Measurements from ENCODE around the gene HS3ST3B1.
A peak's percentile ranks its signal among the peaks of the same experiment; 100 is the strongest.

The HS3ST3B1 gene

DNA sequence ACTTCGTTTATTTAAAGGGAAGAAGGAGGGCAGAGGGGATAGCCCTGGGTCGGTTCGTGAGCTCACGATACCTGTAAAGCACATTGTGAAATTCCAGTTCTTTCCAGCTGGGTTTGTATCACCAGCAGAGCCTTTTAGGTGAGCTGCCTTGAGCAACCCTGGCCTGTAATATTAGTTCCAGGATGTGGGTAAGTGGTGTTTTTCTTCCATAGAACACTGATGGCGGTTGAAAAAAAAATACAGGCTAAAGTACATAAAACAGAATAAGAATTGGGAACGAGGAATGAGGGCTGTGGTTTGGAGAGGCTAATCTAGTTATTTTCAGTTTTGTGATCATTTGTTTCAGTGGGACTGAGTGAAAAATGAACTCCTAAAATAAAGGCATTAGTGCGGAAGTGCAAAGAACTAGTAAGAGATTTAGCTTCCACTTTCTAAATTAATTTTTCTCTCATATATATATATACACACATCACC, 20.6 kb downstream of the HS3ST3B1 start:
- no peak for DNase-seq (ENCODE audit: low read depth)

DNA sequence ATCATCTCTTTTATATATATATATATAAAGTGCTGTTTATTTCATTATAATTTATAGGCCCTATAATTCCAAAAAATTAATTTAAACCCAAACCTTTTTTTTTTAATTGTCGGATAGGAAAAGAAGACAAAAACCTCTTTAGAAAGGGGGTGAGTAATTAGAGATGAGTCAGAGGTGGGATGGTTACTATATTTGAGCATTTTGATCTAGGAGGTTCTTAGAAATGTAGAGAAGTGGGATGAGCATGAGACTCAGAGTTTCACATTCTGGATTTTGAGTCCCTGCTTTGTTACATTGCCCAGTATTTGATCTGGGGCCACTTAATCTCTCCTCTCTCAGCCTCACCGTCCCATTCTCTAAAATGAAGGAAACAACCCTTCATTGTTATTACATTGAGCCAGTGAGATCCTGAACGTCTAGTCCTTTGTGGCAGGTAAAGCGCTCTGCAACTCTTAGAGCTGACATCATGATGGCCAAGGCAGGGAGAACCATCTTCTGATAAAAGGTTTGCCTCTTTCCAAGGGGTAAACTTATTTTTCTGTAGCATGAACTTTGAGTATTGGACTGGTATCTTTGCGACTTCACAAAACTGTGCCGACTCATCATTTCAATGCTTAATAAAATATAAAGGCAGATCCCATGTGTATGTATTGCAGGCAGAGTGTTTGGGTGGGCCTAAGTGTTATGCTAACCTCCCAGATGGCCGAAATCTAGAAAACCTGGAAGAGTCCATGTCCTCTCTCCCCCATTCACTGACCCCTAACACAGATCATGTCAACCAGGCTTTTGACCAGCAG, 21.3 kb downstream of the HS3ST3B1 start:
- DNase-seq (ENCODE audit: low read depth), result no peak

DNA sequence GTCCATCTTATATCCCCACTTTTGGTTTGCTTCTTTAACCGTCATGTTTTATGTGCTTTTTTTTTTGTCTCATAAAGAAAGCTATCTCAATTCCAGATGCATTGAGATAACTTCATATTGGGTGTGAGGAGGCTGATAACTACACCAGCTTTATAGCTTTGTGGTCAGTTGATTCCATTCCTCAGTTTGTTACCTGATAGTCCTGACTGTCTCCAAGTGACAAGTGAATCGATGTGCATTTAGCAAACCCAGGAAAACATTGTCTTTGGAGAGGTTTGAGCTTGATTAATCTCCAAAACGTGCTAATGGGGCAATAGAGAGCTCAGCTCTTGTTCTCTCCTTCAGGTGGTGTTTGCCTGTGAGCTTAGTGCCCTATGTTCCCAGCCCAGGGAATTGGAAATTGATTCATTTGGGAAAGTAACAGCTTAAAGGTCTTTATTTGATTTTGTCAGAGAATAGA, 22.7 kb downstream of the HS3ST3B1 start:
- no peak for DNase-seq (ENCODE audit: low read depth)

DNA sequence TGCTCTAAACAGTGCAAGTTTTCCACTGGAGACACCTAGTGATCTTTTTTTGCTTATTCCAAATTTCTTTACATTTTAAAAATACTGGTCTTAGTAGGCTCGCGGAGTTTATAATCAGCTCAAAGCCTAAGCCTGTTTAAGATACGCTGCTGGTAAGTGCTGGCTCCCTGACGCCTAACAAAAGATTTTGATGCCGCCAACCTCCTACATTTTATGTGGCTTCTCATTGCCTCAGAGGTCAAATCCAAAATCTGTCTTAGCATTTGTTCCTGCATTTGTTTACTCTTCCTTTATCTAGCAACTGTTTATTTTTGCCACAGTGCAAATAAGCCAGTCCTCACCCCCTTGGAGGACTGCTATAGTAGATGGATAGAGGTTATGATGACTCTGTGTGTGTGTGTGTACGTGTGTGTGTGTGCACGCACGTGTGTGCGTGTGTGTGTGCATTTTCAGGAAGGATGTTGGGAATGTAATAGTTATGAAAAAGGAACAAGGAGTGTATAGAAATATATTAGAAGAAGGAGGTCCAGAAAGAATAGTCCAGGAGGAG, 24.8 kb downstream of the HS3ST3B1 start:
- no peak for DNase-seq (ENCODE audit: low read depth)

DNA sequence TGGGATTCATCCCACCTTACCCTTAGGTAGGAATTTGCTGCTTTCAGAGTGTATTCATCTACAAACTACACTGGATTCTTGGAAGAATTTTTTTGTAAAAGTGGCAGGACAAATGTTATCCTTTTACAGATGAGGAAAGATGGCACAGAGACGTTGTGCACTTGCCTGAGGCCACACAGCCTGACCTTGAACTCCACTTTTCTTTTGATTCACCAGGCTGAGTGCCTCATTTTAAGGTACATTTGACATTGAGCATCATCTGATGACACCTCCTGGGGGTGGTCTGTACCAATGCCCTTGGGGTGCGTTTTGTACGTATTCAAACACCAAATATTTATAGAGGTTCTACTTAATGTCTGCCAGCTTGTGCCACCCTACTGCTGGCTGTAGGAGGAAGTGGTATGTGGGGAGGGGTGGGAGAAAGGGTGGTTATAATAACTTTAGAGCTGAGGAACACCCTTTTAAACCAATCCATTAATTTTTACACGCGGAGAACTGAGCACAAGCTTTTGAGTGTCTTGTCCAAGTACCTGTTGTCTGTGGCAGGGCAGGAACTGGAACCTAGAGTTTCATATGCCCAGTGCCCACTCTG, 29.1 kb downstream of the HS3ST3B1 start:
- no peak for DNase-seq (ENCODE audit: low read depth)

DNA sequence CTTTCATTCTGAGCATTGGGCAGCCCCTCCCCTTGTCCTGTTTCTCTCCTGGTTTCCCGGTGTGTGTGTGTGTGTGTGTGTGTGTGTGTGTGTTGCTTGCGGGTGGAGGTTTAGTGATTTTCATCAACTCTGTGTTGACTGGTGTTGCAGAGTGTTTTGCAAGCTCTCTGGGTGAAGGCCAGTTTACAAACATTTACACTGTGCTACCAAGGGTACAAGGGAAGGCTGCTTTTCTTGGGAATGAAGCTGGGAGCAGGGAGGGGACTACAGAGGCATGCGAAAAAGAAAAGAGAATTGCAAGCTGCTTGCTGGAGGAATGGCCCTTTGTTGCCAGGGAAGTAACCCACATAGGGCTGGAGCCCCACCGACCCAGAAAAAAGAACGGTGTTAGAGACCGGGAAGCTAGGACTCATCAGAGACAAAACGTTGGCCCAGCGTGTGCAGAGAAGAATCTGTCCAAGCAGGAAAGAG, 29.6 kb downstream of the HS3ST3B1 start:
- DNase-seq (ENCODE audit: low read depth), result peak; percentile 94

GRCh38 chr17:14331225-14331981, 30.5 kb downstream of the HS3ST3B1 start:
- DNase-seq (ENCODE audit: low read depth), result no peak

- DNase-seq (ENCODE audit: low read depth), result no peak
Measured at GRCh38 chr17:14331982-14332298, 31.1 kb downstream of the HS3ST3B1 start.

DNA sequence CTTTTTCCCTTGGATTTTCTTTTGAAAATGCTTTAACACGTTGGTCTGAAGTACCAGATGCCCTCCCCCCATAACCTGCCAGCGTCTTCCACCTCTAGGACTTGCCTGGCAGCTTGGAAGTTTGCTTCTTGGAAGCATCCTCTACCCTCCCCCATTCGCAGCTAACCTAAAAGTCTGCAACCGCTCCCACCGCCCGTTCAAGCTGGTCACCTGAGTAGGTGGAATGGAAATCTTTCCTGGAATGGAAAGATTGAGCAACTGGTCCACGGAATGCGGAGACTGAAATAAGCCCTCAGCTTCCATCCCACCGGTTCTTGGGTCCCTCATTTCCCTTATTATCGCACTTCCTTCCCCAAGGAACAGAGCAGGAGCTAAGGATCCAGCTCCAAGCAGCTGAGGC, 31.4 kb downstream of the HS3ST3B1 start:
- DNase-seq (ENCODE audit: low read depth), result no peak

GRCh38 chr17:14333506-14333905, 32.6 kb downstream of the HS3ST3B1 start:
- no peak for DNase-seq (ENCODE audit: low read depth)

- DNase-seq (ENCODE audit: low read depth), result peak; percentile 43
Measured at GRCh38 chr17:14334276-14334840, 33.5 kb downstream of the HS3ST3B1 start.

DNA sequence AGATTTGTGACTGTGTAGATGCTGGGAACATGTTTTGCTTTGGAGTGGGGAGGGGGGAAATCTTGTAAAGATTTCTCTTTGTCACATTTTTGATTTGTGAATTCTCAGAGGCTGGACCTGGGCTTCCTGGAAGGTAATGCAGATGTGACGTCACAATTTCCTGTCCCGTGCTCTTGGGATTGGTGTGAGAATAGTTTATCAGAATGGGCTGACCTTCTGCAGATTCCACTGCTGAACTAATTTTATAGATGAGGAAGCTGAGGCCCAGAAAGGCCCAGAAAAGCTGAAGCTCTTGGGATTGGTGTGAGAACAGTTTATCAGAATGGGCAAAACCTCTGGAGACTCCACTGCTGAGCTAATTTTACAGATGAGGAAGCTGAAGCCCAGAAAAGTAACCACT, 34.0 kb downstream of the HS3ST3B1 start:
- no peak for DNase-seq (ENCODE audit: low read depth)

GRCh38 chr17:14336418-14336817, 35.5 kb downstream of the HS3ST3B1 start:
- no peak for DNase-seq (ENCODE audit: low read depth)

DNA sequence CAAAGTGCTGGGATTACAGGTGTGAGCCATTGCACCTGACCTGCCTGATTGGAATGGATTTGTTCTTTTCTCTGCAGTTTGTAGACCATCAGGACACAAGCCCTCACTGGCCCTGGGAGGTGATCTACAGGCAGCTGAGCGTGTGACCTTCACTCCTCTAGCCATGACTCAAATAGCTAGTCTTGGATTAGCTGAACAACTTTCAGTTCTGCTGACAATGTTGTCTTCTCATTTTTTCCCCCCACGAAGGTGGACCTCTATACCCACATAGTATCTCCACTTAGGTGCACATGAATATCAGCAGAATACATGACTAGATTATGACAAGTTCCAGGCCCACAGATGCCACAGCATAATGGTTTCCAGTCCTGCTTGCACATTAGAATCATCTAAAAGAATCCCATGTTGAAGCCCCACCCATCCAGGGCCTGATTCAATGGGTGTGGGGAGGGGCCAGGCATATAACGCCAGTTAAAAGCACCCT, 36.8 kb downstream of the HS3ST3B1 start:
- DNase-seq (ENCODE audit: low read depth), result no peak

DNA sequence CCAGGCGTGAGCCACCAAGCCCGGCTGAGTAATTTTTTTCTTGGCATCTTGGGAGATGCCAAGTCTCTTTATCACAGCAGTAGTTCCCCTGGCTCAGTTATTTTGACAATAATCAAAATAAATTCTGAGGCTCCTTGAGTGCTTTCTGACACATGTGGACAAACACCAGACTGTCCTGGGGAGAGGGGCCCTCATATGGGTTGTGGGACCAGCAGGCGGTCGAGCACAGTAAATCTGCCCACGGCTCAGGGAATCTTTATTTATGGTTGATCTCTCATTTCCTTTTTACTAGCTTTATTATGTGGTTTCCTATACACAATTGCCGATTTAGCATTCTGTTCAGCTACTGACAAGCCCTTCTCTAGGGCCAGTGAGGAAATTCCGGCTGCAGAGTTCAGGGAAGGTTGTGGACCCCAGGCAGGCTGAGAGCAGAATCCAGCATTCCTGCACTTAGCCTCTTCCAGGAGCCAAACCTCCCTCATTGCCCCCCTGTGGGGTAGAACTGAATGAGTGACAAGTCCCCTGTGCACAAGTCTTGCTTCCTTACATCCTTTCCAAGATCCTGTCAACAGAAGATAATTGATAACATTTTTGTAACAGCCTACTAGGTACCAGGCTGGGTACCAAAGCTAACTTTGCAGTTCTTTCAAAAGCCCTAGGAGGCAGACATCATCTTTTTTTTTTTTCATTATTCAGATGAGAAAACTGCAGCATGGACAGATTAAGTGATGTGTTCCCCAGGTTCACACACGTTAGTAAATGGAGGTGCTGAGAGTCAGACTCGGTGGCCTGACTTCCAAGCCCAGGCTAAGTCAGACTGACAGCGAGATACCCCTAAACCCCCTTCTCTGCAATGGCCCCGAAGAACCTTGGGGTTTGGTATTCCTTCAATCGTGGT, 40.2 kb downstream of the HS3ST3B1 start:
- no peak for DNase-seq (ENCODE audit: low read depth)

- DNase-seq (ENCODE audit: low read depth), result no peak
Measured at GRCh38 chr17:14341866-14342265, 41.0 kb downstream of the HS3ST3B1 start.

DNA sequence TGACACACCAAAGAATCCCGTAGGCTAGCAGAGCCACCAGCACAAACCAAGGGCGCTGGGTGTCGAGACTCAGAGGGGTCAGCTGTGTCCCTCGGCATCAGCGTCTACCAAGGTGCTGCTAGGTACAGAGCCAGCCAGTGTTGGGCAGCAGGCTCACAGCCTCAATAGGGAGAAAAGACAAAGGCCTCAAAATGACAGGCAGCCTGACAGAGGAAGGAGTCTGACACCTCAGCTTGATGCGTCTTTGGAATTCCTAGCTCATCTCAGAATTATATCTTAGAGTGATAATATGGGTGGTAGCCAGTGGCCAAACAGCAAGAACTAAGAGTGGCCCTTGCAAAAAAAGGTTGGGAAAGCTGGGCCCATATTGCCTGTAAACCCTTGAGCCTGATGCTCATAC, 45.9 kb downstream of the HS3ST3B1 start:
- no peak for DNase-seq (ENCODE audit: low read depth)

DNA sequence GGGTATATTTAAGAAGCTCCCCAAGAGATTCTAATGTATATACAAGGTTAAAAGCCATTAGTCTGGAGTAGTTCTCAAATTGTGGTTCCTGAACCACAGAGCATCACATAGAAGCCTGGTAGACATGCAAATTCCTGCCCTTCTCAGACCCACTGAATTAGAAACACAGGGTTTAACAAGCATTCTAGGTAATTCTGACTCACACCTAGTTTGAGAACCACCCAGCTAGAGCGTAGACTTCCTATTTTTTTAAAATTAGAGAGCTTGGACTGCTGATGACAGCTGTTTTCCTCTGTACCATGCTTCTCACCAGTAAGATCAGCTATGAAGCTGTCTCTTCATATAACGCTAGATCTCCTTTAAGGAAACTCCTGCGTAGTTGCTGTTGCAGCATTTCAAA, 50.6 kb downstream of the HS3ST3B1 start:
- DNase-seq (ENCODE audit: low read depth), result no peak

GRCh38 chr17:14352136-14352535, 51.3 kb downstream of the HS3ST3B1 start:
- DNase-seq (ENCODE audit: low read depth), result peak; percentile 57

- DNase-seq (ENCODE audit: low read depth), result no peak
Measured at GRCh38 chr17:14353861-14354474, 53.1 kb downstream of the HS3ST3B1 start.

DNA sequence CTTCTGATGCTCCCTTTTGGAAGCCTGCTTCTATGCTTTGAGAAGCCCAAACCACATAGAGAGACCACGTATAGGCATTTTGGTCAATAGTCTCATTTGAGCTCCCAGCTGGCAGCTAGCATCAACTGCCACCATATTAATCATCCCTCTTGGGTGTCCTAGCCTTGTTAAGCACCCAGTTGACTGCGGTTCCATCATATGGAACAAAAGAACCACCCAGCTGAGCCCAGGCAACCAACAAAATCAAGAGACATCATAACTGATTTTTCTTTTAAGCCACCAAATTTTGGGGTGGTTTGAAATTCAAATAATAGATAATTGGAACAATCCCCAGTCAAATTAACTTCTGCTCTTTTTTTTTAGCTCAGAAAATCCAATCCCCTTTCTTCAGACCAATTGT, 53.9 kb downstream of the HS3ST3B1 start:
- no peak for DNase-seq (ENCODE audit: low read depth)
